IMR-90 (cell line): ENCODE data around the gene TRIM24.

Experiments used
- BHLHE40 ChIP-seq: fragments of 150-350 bp; IDR thresholded peaks from 2 replicates; pipeline ENCODE4 v1.6.1; 2016; ENCODE audit warnings: mild to moderate bottlenecking, low read depth, low read length
- CEBPB ChIP-seq: IDR thresholded peaks from 2 replicates; pipeline ENCODE4 v1.6.1; 2012; ENCODE audit warnings: low read depth, low read length, improper control_type of control experiment
- MAZ ChIP-seq: IDR thresholded peaks from 2 replicates; pipeline ENCODE4 v1.6.1; 2012; ENCODE audit warnings: low read depth, mild to moderate bottlenecking, low read length, improper control_type of control experiment, moderate library complexity, borderline replicate concordance
- MXI1 ChIP-seq: IDR thresholded peaks from 2 replicates; pipeline ENCODE4 v1.6.1; 2012; ENCODE audit warnings: low read depth, mild to moderate bottlenecking, low read length, moderate library complexity, borderline replicate concordance
- POLR2A ChIP-seq: IDR thresholded peaks from 2 replicates; pipeline ENCODE4 v1.6.1; 2012; ENCODE audit warnings: mild to moderate bottlenecking, low read depth, low read length
- RAD21 ChIP-seq: IDR thresholded peaks from 2 replicates; pipeline ENCODE4 v1.6.1; 2012; ENCODE audit warnings: low read length, improper control_type of control experiment
- RCOR1 ChIP-seq: IDR thresholded peaks from 2 replicates; pipeline ENCODE4 v1.6.1; 2012; ENCODE audit warnings: mild to moderate bottlenecking, low read length, improper control_type of control experiment; ENCODE audit not compliant: insufficient replicate concordance
- TF ChIP-seq, protein P1 (sequence below): conservative IDR thresholded peaks from 2 replicates; pipeline ENCODE4 v1.5.1; 2012; ENCODE audit warnings: mild to moderate bottlenecking, low read depth, low read length, improper control_type of control experiment
- TF ChIP-seq, protein P2 (sequence below): fragments of 150-350 bp; IDR thresholded peaks from 2 replicates; pipeline ENCODE4 v1.6.1; 2017; ENCODE audit warnings: mild to moderate bottlenecking, antibody characterized with exemption, low read length, low read depth
- TF ChIP-seq, protein P3 (sequence below): fragments of 150-350 bp; IDR thresholded peaks from 2 replicates; pipeline ENCODE4 v1.6.1; 2016; ENCODE audit warnings: low read depth, mild to moderate bottlenecking, low read length, moderate library complexity, borderline replicate concordance

DNA sequence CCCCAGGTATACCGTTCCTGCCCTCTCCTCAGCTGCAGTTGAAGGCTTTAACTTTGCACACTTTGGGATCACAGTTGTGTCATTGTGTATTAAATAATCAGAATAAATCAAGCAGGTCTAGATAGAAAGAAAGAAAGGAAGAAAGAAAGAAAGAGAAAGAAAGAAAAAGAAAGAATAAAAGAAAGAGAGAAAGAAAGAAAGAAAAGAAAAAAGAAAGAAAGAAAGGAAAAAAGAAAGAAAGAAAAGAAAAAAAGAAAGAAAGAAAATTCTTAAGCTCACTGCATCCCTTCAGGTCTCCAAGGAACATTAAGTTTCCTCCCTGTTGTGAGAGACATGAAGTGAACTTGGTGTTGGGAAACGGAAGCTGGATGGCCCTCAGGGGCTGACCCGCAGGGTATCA, 17.2 kb upstream of the TRIM24 start:
- TF ChIP-seq, protein P1, sequence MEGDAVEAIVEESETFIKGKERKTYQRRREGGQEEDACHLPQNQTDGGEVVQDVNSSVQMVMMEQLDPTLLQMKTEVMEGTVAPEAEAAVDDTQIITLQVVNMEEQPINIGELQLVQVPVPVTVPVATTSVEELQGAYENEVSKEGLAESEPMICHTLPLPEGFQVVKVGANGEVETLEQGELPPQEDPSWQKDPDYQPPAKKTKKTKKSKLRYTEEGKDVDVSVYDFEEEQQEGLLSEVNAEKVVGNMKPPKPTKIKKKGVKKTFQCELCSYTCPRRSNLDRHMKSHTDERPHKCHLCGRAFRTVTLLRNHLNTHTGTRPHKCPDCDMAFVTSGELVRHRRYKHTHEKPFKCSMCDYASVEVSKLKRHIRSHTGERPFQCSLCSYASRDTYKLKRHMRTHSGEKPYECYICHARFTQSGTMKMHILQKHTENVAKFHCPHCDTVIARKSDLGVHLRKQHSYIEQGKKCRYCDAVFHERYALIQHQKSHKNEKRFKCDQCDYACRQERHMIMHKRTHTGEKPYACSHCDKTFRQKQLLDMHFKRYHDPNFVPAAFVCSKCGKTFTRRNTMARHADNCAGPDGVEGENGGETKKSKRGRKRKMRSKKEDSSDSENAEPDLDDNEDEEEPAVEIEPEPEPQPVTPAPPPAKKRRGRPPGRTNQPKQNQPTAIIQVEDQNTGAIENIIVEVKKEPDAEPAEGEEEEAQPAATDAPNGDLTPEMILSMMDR: no peak
- TF ChIP-seq RAD21 (no peak), MAZ (no peak), POLR2A (no peak), CEBPB (no peak), MXI1 (no peak), BHLHE40 (no peak), RCOR1 (no peak)
- TF ChIP-seq, protein P2, sequence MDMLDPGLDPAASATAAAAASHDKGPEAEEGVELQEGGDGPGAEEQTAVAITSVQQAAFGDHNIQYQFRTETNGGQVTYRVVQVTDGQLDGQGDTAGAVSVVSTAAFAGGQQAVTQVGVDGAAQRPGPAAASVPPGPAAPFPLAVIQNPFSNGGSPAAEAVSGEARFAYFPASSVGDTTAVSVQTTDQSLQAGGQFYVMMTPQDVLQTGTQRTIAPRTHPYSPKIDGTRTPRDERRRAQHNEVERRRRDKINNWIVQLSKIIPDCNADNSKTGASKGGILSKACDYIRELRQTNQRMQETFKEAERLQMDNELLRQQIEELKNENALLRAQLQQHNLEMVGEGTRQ: no peak
- TF ChIP-seq, protein P3, sequence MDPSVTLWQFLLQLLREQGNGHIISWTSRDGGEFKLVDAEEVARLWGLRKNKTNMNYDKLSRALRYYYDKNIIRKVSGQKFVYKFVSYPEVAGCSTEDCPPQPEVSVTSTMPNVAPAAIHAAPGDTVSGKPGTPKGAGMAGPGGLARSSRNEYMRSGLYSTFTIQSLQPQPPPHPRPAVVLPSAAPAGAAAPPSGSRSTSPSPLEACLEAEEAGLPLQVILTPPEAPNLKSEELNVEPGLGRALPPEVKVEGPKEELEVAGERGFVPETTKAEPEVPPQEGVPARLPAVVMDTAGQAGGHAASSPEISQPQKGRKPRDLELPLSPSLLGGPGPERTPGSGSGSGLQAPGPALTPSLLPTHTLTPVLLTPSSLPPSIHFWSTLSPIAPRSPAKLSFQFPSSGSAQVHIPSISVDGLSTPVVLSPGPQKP: no peak
